COR-L47 (cell line): Measurements from ENCODE around the gene PLEKHG3.

Experiments used
- DNase-seq: peaks from one replicate; lab custom pipeline; 2025; lab: John Stamatoyannopoulos, UW

PLEKHG3 gene

GRCh38 chr14:64706593-64707193 lies 2.5 kb downstream of the PLEKHG3 start:
- no peak for DNase-seq

- no peak for DNase-seq
Observed at GRCh38 chr14:64707661-64708060, 3.4 kb downstream of the PLEKHG3 start.

GRCh38 chr14:64708148-64709004 lies 4.2 kb downstream of the PLEKHG3 start:
- DNase-seq = no peak

GRCh38 chr14:64709126-64709525 lies 4.9 kb downstream of the PLEKHG3 start:
- no peak for DNase-seq

- no peak for DNase-seq
Observed at GRCh38 chr14:64711039-64711438, 6.8 kb downstream of the PLEKHG3 start.

GRCh38 chr14:64713677-64714076 lies 9.5 kb downstream of the PLEKHG3 start:
- no peak for DNase-seq

GRCh38 chr14:64714432-64715025 lies 10.3 kb downstream of the PLEKHG3 start:
- DNase-seq = no peak

GRCh38 chr14:64715146-64715627 lies 11.0 kb downstream of the PLEKHG3 start:
- DNase-seq = no peak

GRCh38 chr14:64715628-64716412 lies 11.6 kb downstream of the PLEKHG3 start:
- no peak for DNase-seq

GRCh38 chr14:64717870-64718269 lies 13.6 kb downstream of the PLEKHG3 start:
- DNase-seq = no peak

GRCh38 chr14:64718762-64719161 lies 14.5 kb downstream of the PLEKHG3 start:
- no peak for DNase-seq

GRCh38 chr14:64719601-64720000 lies 15.4 kb downstream of the PLEKHG3 start:
- DNase-seq = no peak

- DNase-seq = no peak
Observed at GRCh38 chr14:64720131-64720576, 15.9 kb downstream of the PLEKHG3 start.

- DNase-seq = peak; percentile 58
Observed at GRCh38 chr14:64721391-64721791, 17.2 kb downstream of the PLEKHG3 start.

- no peak for DNase-seq
Observed at GRCh38 chr14:64721899-64722298, 17.7 kb downstream of the PLEKHG3 start.

- no peak for DNase-seq
Observed at GRCh38 chr14:64722842-64723447, 18.7 kb downstream of the PLEKHG3 start.

GRCh38 chr14:64723691-64724577 lies 19.7 kb downstream of the PLEKHG3 start:
- no peak for DNase-seq

- DNase-seq = no peak
Observed at GRCh38 chr14:64724578-64724930, 20.3 kb downstream of the PLEKHG3 start.

GRCh38 chr14:64725261-64725815 lies 21.1 kb downstream of the PLEKHG3 start:
- no peak for DNase-seq

- no peak for DNase-seq
Observed at GRCh38 chr14:64725879-64726584, 21.8 kb downstream of the PLEKHG3 start.
